ENCODE data around the gene ELMOD1. TPM values are rescaled to one million over a fixed set of nuclear protein-coding genes. Genes with fewer than 3 reads are reported as not detected.
"Not testable (repeated sequence)": the region's sequence is repeated elsewhere in the genome, so short reads cannot be mapped to it uniquely, and the experiment has no call there.

ELMOD1 gene
- total and polyA plus RNA-seq, 4 donors = 17.2 to 102 (median 80.7) TPM

- H3K27ac ChIP-seq (ENCODE audit: low read depth, low read length) = peak overlapping the region; percentile 75
- DNase-seq (ENCODE audit: low read depth in 4 of 6, low spot score in 6 of 6) = peak in 2 of 6 donors; percentile 19 to 63
- peaks cover 3% of the 10 kb centered on the region for H3K36me3 ChIP-seq (ENCODE audit: control insufficient read depth, insufficient read depth, low read length)
- no peaks in the 10 kb centered on the region for H3K9me3 ChIP-seq (ENCODE audit: control insufficient read depth, insufficient read depth, low read length)
- H3K27me3 ChIP-seq (ENCODE audit: control insufficient read depth, insufficient read depth, low read length) = no peaks in the 10 kb centered on the region
- 0% methylated on average over 2 of the region's 6 CpGs for WGBS (ENCODE audit: insufficient coverage)
- H3K4me1 ChIP-seq (ENCODE audit: control insufficient read depth, insufficient read depth, low read length) = peaks cover 3% of the 10 kb centered on the region
- peak overlapping the region; percentile 91 for H3K4me3 ChIP-seq (ENCODE audit: low read depth, low read length)
Measured at GRCh38 chr11:107564877-107565218, 26.1 kb upstream of the ELMOD1 start.

GRCh38 chr11:107565219-107565937, 25.6 kb upstream of the ELMOD1 start, which contains the start of gene ALKBH8:
TSS of gene ALKBH8 (minus strand) at chr11:107565735. CDS start at chr11:107560893, 4,842 bp downstream.
- peak; percentile 72 to 97 (median 74) for DNase-seq (ENCODE audit: low read depth in 4 of 6, low spot score in 6 of 6)
- H3K27ac ChIP-seq (ENCODE audit: low read depth, low read length) = peak within 1 kb of the TSS; percentile 75
- WGBS (ENCODE audit: insufficient coverage) = 0% methylated on average over 32 of the region's 32 CpGs

GRCh38 chr11:107565955-107566501, 24.9 kb upstream of the ELMOD1 start:
- Histone ChIP-seq H3K4me3 (ENCODE audit: low read depth, low read length) (peak overlapping the region; percentile 91), H3K27ac (ENCODE audit: low read depth, low read length) (peak overlapping the region; percentile 75)
- not testable (repeated sequence) for H3K4me1 ChIP-seq (ENCODE audit: control insufficient read depth, insufficient read depth, low read length); H3K36me3 ChIP-seq (ENCODE audit: control insufficient read depth, insufficient read depth, low read length); H3K9me3 ChIP-seq (ENCODE audit: control insufficient read depth, insufficient read depth, low read length); DNase-seq (ENCODE audit: low read depth in 4 of 6, low spot score in 6 of 6); H3K27me3 ChIP-seq (ENCODE audit: control insufficient read depth, insufficient read depth, low read length)
- 60% methylated on average over 7 of the region's 9 CpGs for WGBS (ENCODE audit: insufficient coverage)

More at GRCh38 chr11:107565219-107565937, 25.6 kb upstream of the ELMOD1 start, which contains the start of gene ALKBH8:
- Histone ChIP-seq H3K27me3 (ENCODE audit: control insufficient read depth, insufficient read depth, low read length) (no peaks in the 10 kb centered on the region), H3K36me3 (ENCODE audit: control insufficient read depth, insufficient read depth, low read length) (peaks cover 3% of the 10 kb centered on the region), H3K9me3 (ENCODE audit: control insufficient read depth, insufficient read depth, low read length) (no peaks in the 10 kb centered on the region), H3K4me3 (ENCODE audit: low read depth, low read length) (peak within 1 kb of the TSS; percentile 91), H3K4me1 (ENCODE audit: control insufficient read depth, insufficient read depth, low read length) (peaks cover 3% of the 10 kb centered on the region)

- H3K36me3 ChIP-seq (ENCODE audit: control insufficient read depth, insufficient read depth, low read length) = peaks cover 3% of the 10 kb centered on the region
- WGBS (ENCODE audit: insufficient coverage) = 75% methylated on average over 1 of the region's 2 CpGs
Measured at GRCh38 chr11:107566569-107566968, 24.4 kb upstream of the ELMOD1 start.

GRCh38 chr11:107567739-107568335, 23.1 kb upstream of the ELMOD1 start:
- H3K27ac ChIP-seq (ENCODE audit: low read depth, low read length) = no peak overlapping the region
- H3K9me3 ChIP-seq (ENCODE audit: control insufficient read depth, insufficient read depth, low read length) = no peaks in the 10 kb centered on the region
- no peak overlapping the region for H3K4me3 ChIP-seq (ENCODE audit: low read depth, low read length)
- no peaks in the 10 kb centered on the region for H3K27me3 ChIP-seq (ENCODE audit: control insufficient read depth, insufficient read depth, low read length)
- H3K36me3 ChIP-seq (ENCODE audit: control insufficient read depth, insufficient read depth, low read length) = peaks cover 3% of the 10 kb centered on the region
- DNase-seq (ENCODE audit: low read depth in 4 of 6, low spot score in 6 of 6) = no peak
- H3K4me1 ChIP-seq (ENCODE audit: control insufficient read depth, insufficient read depth, low read length) = peaks cover 3% of the 10 kb centered on the region
- 80% methylated on average over 2 of the region's 5 CpGs for WGBS (ENCODE audit: insufficient coverage)

More at GRCh38 chr11:107566569-107566968, 24.4 kb upstream of the ELMOD1 start:
- Histone ChIP-seq H3K4me3 (ENCODE audit: low read depth, low read length) (no peak overlapping the region), H3K27me3 (ENCODE audit: control insufficient read depth, insufficient read depth, low read length) (no peaks in the 10 kb centered on the region), H3K4me1 (ENCODE audit: control insufficient read depth, insufficient read depth, low read length) (peaks cover 3% of the 10 kb centered on the region), H3K9me3 (ENCODE audit: control insufficient read depth, insufficient read depth, low read length) (no peaks in the 10 kb centered on the region), H3K27ac (ENCODE audit: low read depth, low read length) (no peak overlapping the region)
- no peak for DNase-seq (ENCODE audit: low read depth in 4 of 6, low spot score in 6 of 6)

GRCh38 chr11:107570015-107570414, 20.9 kb upstream of the ELMOD1 start:
- 83% methylated on average over 11 of the region's 12 CpGs for WGBS (ENCODE audit: insufficient coverage)
- H3K4me3 ChIP-seq (ENCODE audit: low read depth, low read length) = no peak overlapping the region
- peaks cover 3% of the 10 kb centered on the region for H3K4me1 ChIP-seq (ENCODE audit: control insufficient read depth, insufficient read depth, low read length)
- no peak overlapping the region for H3K27ac ChIP-seq (ENCODE audit: low read depth, low read length)
- H3K27me3 ChIP-seq (ENCODE audit: control insufficient read depth, insufficient read depth, low read length) = no peaks in the 10 kb centered on the region
- DNase-seq (ENCODE audit: low read depth in 4 of 6, low spot score in 6 of 6) = no peak
- no peaks in the 10 kb centered on the region for H3K9me3 ChIP-seq (ENCODE audit: control insufficient read depth, insufficient read depth, low read length)
- H3K36me3 ChIP-seq (ENCODE audit: control insufficient read depth, insufficient read depth, low read length) = peaks cover 3% of the 10 kb centered on the region

- no peak overlapping the region for H3K4me3 ChIP-seq (ENCODE audit: low read depth, low read length)
- H3K4me1 ChIP-seq (ENCODE audit: control insufficient read depth, insufficient read depth, low read length) = no peaks in the 10 kb centered on the region
- H3K27ac ChIP-seq (ENCODE audit: low read depth, low read length) = no peak overlapping the region
- no peaks in the 10 kb centered on the region for H3K9me3 ChIP-seq (ENCODE audit: control insufficient read depth, insufficient read depth, low read length)
- no peaks in the 10 kb centered on the region for H3K36me3 ChIP-seq (ENCODE audit: control insufficient read depth, insufficient read depth, low read length)
- DNase-seq (ENCODE audit: low read depth in 4 of 6, low spot score in 6 of 6) = no peak
- no peaks in the 10 kb centered on the region for H3K27me3 ChIP-seq (ENCODE audit: control insufficient read depth, insufficient read depth, low read length)
- WGBS (ENCODE audit: insufficient coverage) = no CpG with 5 or more reads among the region's 1 CpG
Measured at GRCh38 chr11:107573438-107573837, 17.5 kb upstream of the ELMOD1 start.

- peak in 4 of 6 donors; percentile 43 to 87 (median 62) for DNase-seq (ENCODE audit: low read depth in 4 of 6, low spot score in 6 of 6)
- not testable (repeated sequence) for H3K27ac ChIP-seq (ENCODE audit: low read depth, low read length); H3K4me1 ChIP-seq (ENCODE audit: control insufficient read depth, insufficient read depth, low read length); H3K4me3 ChIP-seq (ENCODE audit: low read depth, low read length); H3K36me3 ChIP-seq (ENCODE audit: control insufficient read depth, insufficient read depth, low read length); H3K27me3 ChIP-seq (ENCODE audit: control insufficient read depth, insufficient read depth, low read length); H3K9me3 ChIP-seq (ENCODE audit: control insufficient read depth, insufficient read depth, low read length)
- 79% methylated on average over 1 of the region's 2 CpGs for WGBS (ENCODE audit: insufficient coverage)
Measured at GRCh38 chr11:107576497-107577345, 14.2 kb upstream of the ELMOD1 start.

GRCh38 chr11:107577346-107577711, 13.6 kb upstream of the ELMOD1 start:
- 83% methylated on average over 3 of the region's 6 CpGs for WGBS (ENCODE audit: insufficient coverage)
- no peak for DNase-seq (ENCODE audit: low read depth in 4 of 6, low spot score in 6 of 6)
- no peaks in the 10 kb centered on the region for H3K27me3 ChIP-seq (ENCODE audit: control insufficient read depth, insufficient read depth, low read length)
- no peaks in the 10 kb centered on the region for H3K9me3 ChIP-seq (ENCODE audit: control insufficient read depth, insufficient read depth, low read length)
- no peaks in the 10 kb centered on the region for H3K36me3 ChIP-seq (ENCODE audit: control insufficient read depth, insufficient read depth, low read length)
- H3K4me3 ChIP-seq (ENCODE audit: low read depth, low read length) = no peak overlapping the region
- no peaks in the 10 kb centered on the region for H3K4me1 ChIP-seq (ENCODE audit: control insufficient read depth, insufficient read depth, low read length)
- H3K27ac ChIP-seq (ENCODE audit: low read depth, low read length) = no peak overlapping the region
